GM03348 (cell line): ENCODE results near the gene MLXIP.

Source experiments
- DNase-seq: peaks from one replicate; pipeline ENCODE4 v3.0.0; 2012; ENCODE audit warnings: low spot score

The MLXIP gene

GRCh38 chr12:122126713-122127597 is 48.4 kb downstream of the MLXIP start:
- DNase-seq = no peak

GRCh38 chr12:122127839-122128238 is 49.3 kb downstream of the MLXIP start:
- DNase-seq = no peak

GRCh38 chr12:122128481-122128880 is 49.9 kb downstream of the MLXIP start:
- no peak for DNase-seq

- DNase-seq = no peak
These were observed 50.6 kb downstream of the MLXIP start for GRCh38 chr12:122129131-122129530.

- DNase-seq = no peak
These were observed 51.6 kb downstream of the MLXIP start for GRCh38 chr12:122130150-122130549.

GRCh38 chr12:122133192-122133950 is 54.8 kb downstream of the MLXIP start:
- no peak for DNase-seq

- DNase-seq = no peak
These were observed 57.0 kb downstream of the MLXIP start for GRCh38 chr12:122135437-122136031.

GRCh38 chr12:122137229-122137628 is 58.7 kb downstream of the MLXIP start:
- no peak for DNase-seq

GRCh38 chr12:122137681-122138080 is 59.1 kb downstream of the MLXIP start:
- no peak for DNase-seq

- DNase-seq = no peak
These were observed 59.6 kb downstream of the MLXIP start for GRCh38 chr12:122138181-122138580.

GRCh38 chr12:122138616-122139015 is 60.1 kb downstream of the MLXIP start:
- no peak for DNase-seq

- no peak for DNase-seq
These were observed 60.7 kb downstream of the MLXIP start for GRCh38 chr12:122139266-122139665.

- DNase-seq = no peak
These were observed 61.4 kb downstream of the MLXIP start for GRCh38 chr12:122139941-122140340.

- no peak for DNase-seq
These were observed 62.1 kb downstream of the MLXIP start for GRCh38 chr12:122140467-122141257.

GRCh38 chr12:122141911-122142725 is 63.6 kb downstream of the MLXIP start:
- DNase-seq = no peak

GRCh38 chr12:122142857-122143256 is 64.3 kb downstream of the MLXIP start:
- DNase-seq = no peak

- DNase-seq = no peak
These were observed 66.3 kb downstream of the MLXIP start for GRCh38 chr12:122144885-122145284.

- no peak for DNase-seq
These were observed 67.2 kb downstream of the MLXIP start for GRCh38 chr12:122145505-122146330.

- DNase-seq = no peak
These were observed 69.1 kb downstream of the MLXIP start for GRCh38 chr12:122147514-122148290.
